GM23338 (cell line): ENCODE results near the gene FBLN1.
"Not testable (repeated sequence)": the region's sequence is repeated elsewhere in the genome, so short reads cannot be mapped to it uniquely, and the experiment has no call there.

Experiments used
- CREB1 ChIP-seq: fragments of 250-450 bp; sonication (Bioruptor Pico); IDR thresholded peaks from 2 replicates; pipeline ENCODE4 v1.5.0; 2020; ENCODE audit warnings: low read depth, mild to moderate bottlenecking, moderate library complexity
- EZH2 ChIP-seq: fragments of 200-600 bp; sonication (generic); IDR thresholded peaks from one replicate; pipeline ENCODE4 v1.8.0; 2017; ENCODE audit warnings: antibody characterized with exemption, mild to moderate bottlenecking, low read depth; ENCODE audit not compliant: unreplicated experiment
- EZH2phosphoT487 ChIP-seq: fragments of 200-600 bp; sonication (generic); IDR thresholded peaks from one replicate; pipeline ENCODE4 v1.8.1; 2018; ENCODE audit warnings: antibody characterized with exemption; ENCODE audit not compliant: unreplicated experiment
- JUNB ChIP-seq: IDR thresholded peaks from one replicate; pipeline ENCODE4 v1.6.1; 2016; ENCODE audit warnings: antibody characterized with exemption; ENCODE audit not compliant: unreplicated experiment
- NANOG ChIP-seq: IDR thresholded peaks from 2 replicates; pipeline ENCODE4 v1.6.1; 2016; ENCODE audit warnings: antibody characterized with exemption, borderline replicate concordance
- POLR2AphosphoS5 ChIP-seq: IDR thresholded peaks from 2 replicates; pipeline ENCODE4 v1.6.1; 2016; ENCODE audit warnings: antibody characterized with exemption, low read depth
- TF ChIP-seq, protein P1 (sequence below): IDR thresholded peaks from one replicate; pipeline ENCODE4 v1.6.1; 2018; ENCODE audit warnings: antibody characterized with exemption; ENCODE audit not compliant: unreplicated experiment
- TF ChIP-seq, protein P2 (sequence below), 2 experiments: fragments of 200-600 bp in 1 of 2; sonication (generic) in 1 of 2; conservative IDR thresholded peaks; 2 replicates each; pipeline versions ENCODE4 v1.5.1 to v1.6.1; 2016 to 2017; ENCODE audit warnings: antibody characterized with exemption in 2 of 2, low read depth in 2 of 2, mild to moderate bottlenecking in 2 of 2, moderate library complexity in 1 of 2
- TF ChIP-seq, protein P3 (sequence below): IDR thresholded peaks from 2 replicates; pipeline ENCODE4 v1.6.1; 2016; ENCODE audit warnings: antibody characterized with exemption
- TF ChIP-seq, protein P4 (sequence below): fragments of 250-450 bp; sonication (Bioruptor Pico); IDR thresholded peaks from 2 replicates; pipeline ENCODE4 v1.5.0; 2020; ENCODE audit warnings: mild to moderate bottlenecking, moderate library complexity

DNA sequence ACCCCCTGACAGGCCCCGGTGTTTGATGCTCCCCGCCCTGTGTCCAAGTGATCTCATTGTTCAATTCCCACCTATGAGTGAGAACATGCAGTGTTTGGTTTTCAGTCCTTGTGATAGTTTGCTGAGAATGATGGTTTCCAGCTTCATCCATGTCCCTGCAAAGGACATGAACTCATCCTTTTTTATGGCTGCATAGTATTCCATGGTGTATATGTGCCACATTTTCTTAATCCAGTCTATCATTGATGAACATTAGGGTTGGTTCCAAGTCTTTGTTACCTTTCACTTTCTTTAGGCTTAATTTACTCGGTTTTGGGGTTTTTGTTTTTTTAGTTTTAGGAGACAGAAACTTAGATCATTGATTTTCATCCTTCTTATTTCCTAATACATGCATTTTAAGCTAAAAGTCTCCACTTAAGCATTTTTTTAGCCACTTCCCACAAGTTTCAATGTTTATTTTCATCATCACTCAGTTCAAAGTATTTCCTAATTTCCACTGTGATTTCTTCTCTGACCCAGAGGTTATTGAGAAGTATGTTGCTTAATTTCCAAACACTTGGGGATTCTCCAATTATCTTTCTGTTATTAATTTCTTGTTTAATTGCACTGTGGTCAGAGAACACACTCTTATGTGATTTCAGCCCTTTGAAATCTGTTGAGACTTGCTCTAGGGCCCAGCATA is 120.9 kb downstream of the FBLN1 start:
- TF ChIP-seq EZH2; POLR2AphosphoS5; NANOG; EZH2phosphoT487; CREB1 (CRISPR knock-in tag); JUNB: not testable (repeated sequence)
- TF ChIP-seq, protein P1, sequence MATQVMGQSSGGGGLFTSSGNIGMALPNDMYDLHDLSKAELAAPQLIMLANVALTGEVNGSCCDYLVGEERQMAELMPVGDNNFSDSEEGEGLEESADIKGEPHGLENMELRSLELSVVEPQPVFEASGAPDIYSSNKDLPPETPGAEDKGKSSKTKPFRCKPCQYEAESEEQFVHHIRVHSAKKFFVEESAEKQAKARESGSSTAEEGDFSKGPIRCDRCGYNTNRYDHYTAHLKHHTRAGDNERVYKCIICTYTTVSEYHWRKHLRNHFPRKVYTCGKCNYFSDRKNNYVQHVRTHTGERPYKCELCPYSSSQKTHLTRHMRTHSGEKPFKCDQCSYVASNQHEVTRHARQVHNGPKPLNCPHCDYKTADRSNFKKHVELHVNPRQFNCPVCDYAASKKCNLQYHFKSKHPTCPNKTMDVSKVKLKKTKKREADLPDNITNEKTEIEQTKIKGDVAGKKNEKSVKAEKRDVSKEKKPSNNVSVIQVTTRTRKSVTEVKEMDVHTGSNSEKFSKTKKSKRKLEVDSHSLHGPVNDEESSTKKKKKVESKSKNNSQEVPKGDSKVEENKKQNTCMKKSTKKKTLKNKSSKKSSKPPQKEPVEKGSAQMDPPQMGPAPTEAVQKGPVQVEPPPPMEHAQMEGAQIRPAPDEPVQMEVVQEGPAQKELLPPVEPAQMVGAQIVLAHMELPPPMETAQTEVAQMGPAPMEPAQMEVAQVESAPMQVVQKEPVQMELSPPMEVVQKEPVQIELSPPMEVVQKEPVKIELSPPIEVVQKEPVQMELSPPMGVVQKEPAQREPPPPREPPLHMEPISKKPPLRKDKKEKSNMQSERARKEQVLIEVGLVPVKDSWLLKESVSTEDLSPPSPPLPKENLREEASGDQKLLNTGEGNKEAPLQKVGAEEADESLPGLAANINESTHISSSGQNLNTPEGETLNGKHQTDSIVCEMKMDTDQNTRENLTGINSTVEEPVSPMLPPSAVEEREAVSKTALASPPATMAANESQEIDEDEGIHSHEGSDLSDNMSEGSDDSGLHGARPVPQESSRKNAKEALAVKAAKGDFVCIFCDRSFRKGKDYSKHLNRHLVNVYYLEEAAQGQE: not testable (repeated sequence)
- TF ChIP-seq, protein P2, sequence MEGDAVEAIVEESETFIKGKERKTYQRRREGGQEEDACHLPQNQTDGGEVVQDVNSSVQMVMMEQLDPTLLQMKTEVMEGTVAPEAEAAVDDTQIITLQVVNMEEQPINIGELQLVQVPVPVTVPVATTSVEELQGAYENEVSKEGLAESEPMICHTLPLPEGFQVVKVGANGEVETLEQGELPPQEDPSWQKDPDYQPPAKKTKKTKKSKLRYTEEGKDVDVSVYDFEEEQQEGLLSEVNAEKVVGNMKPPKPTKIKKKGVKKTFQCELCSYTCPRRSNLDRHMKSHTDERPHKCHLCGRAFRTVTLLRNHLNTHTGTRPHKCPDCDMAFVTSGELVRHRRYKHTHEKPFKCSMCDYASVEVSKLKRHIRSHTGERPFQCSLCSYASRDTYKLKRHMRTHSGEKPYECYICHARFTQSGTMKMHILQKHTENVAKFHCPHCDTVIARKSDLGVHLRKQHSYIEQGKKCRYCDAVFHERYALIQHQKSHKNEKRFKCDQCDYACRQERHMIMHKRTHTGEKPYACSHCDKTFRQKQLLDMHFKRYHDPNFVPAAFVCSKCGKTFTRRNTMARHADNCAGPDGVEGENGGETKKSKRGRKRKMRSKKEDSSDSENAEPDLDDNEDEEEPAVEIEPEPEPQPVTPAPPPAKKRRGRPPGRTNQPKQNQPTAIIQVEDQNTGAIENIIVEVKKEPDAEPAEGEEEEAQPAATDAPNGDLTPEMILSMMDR (conservative IDR thresholded peaks at IDR 0.05; ENCODE audit: low read depth in 2 of 2): not testable (repeated sequence)
- TF ChIP-seq, protein P3, sequence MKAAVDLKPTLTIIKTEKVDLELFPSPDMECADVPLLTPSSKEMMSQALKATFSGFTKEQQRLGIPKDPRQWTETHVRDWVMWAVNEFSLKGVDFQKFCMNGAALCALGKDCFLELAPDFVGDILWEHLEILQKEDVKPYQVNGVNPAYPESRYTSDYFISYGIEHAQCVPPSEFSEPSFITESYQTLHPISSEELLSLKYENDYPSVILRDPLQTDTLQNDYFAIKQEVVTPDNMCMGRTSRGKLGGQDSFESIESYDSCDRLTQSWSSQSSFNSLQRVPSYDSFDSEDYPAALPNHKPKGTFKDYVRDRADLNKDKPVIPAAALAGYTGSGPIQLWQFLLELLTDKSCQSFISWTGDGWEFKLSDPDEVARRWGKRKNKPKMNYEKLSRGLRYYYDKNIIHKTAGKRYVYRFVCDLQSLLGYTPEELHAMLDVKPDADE: not testable (repeated sequence)
- TF ChIP-seq, protein P4, sequence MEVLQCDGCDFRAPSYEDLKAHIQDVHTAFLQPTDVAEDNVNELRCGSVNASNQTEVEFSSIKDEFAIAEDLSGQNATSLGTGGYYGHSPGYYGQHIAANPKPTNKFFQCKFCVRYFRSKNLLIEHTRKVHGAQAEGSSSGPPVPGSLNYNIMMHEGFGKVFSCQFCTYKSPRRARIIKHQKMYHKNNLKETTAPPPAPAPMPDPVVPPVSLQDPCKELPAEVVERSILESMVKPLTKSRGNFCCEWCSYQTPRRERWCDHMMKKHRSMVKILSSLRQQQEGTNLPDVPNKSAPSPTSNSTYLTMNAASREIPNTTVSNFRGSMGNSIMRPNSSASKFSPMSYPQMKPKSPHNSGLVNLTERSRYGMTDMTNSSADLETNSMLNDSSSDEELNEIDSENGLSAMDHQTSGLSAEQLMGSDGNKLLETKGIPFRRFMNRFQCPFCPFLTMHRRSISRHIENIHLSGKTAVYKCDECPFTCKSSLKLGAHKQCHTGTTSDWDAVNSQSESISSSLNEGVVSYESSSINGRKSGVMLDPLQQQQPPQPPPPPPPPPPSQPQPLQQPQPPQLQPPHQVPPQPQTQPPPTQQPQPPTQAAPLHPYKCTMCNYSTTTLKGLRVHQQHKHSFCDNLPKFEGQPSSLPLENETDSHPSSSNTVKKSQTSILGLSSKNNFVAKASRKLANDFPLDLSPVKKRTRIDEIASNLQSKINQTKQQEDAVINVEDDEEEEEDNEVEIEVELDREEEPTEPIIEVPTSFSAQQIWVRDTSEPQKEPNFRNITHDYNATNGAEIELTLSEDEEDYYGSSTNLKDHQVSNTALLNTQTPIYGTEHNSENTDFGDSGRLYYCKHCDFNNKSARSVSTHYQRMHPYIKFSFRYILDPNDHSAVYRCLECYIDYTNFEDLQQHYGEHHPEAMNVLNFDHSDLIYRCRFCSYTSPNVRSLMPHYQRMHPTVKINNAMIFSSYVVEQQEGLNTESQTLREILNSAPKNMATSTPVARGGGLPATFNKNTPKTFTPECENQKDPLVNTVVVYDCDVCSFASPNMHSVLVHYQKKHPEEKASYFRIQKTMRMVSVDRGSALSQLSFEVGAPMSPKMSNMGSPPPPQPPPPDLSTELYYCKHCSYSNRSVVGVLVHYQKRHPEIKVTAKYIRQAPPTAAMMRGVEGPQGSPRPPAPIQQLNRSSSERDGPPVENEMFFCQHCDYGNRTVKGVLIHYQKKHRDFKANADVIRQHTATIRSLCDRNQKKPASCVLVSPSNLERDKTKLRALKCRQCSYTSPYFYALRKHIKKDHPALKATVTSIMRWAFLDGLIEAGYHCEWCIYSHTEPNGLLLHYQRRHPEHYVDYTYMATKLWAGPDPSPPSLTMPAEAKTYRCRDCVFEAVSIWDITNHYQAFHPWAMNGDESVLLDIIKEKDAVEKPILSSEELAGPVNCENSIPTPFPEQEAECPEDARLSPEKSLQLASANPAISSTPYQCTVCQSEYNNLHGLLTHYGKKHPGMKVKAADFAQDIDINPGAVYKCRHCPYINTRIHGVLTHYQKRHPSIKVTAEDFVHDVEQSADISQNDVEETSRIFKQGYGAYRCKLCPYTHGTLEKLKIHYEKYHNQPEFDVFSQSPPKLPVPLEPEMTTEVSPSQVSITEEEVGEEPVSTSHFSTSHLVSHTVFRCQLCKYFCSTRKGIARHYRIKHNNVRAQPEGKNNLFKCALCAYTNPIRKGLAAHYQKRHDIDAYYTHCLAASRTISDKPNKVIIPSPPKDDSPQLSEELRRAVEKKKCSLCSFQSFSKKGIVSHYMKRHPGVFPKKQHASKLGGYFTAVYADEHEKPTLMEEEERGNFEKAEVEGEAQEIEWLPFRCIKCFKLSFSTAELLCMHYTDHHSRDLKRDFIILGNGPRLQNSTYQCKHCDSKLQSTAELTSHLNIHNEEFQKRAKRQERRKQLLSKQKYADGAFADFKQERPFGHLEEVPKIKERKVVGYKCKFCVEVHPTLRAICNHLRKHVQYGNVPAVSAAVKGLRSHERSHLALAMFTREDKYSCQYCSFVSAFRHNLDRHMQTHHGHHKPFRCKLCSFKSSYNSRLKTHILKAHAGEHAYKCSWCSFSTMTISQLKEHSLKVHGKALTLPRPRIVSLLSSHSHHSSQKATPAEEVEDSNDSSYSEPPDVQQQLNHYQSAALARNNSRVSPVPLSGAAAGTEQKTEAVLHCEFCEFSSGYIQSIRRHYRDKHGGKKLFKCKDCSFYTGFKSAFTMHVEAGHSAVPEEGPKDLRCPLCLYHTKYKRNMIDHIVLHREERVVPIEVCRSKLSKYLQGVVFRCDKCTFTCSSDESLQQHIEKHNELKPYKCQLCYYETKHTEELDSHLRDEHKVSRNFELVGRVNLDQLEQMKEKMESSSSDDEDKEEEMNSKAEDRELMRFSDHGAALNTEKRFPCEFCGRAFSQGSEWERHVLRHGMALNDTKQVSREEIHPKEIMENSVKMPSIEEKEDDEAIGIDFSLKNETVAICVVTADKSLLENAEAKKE: not testable (repeated sequence)
